ENCODE measurements around the gene ELMO3. TPM values are rescaled to one million over a fixed set of nuclear protein-coding genes. Genes with fewer than 3 reads are reported as not detected.
A peak's percentile ranks its signal among the peaks of the same experiment; 100 is the strongest.

ELMO3 gene
- 2.1 TPM for polyA plus RNA-seq (2013, experiment 1 of 2)
- polyA plus RNA-seq (2013, experiment 2 of 2): 2.1 TPM

DNA sequence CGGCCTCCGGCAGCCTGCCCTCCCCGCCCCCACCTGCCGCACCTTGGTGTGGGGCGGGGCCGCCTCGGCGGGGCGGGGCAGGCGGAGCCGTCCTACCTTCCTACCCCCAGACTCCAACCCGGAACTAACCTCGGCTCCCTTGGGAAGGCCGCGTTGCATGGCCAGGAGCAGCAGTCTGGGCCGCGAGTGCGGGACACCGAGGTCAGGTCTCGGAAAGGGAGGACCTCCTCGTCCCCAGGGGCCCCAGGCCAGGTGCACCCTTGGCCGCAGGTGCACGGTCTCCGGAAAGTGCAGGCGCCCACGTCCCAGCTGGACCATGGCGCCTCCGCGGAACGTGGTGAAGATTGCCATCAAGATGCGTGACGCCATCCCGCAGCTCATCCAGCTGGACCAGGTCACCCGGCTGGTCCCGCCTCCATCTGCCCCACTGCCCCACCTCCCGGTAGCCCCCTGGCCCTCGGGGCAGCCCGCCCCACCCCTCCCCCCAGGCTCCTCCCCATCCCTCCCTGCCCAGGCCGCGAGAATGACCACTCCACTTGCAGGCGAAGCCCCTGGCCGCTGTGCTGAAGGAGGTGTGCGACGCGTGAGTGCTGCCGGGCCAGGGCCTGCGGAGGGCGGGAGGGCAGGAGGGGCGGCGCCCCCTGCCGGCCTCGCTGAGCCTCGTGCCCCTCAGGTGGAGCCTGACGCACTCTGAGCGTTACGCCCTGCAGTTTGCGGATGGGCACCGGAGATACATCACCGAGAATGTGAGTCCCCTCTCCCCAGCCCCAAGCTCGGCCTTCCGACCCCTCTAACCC is at the start of gene ELMO3:
Gene ELMO3 (plus strand): TSS at position 121 of the 797 bp plus-strand sequence. CDS start 196 bp downstream, at position 317.
- Histone ChIP-seq H2BK120ac (ENCODE audit: low read depth, low read length) (no peak within 1 kb of the TSS), H3K4me3 (ENCODE audit: low read length) (peak within 1 kb of the TSS; percentile 47), H2BK15ac (replicated peaks; ENCODE audit: low read depth) (no peak within 1 kb of the TSS), H3K4ac (ENCODE audit: low read depth, low read length) (no peak within 1 kb of the TSS), H4K8ac (ENCODE audit: low read depth, low read length) (no peak within 1 kb of the TSS), H3K23ac (ENCODE audit: low read length) (no peak within 1 kb of the TSS), H3K27me3 (ENCODE audit: insufficient read depth, low read length, poor library complexity) (no peaks in the 10 kb centered on the region), H3K9ac (ENCODE audit: low read length) (peak within 1 kb of the TSS; percentile 72), H3K36me3 (ENCODE audit: control insufficient read depth, insufficient read depth, low read length) (peaks cover 27% of the 10 kb centered on the region), H2BK5ac (ENCODE audit: low read length) (no peak within 1 kb of the TSS), H3K27ac (ENCODE audit: low read depth, low read length) (no peak within 1 kb of the TSS), H2AK5ac (ENCODE audit: low read length) (no peak within 1 kb of the TSS), H3K4me1 (ENCODE audit: control insufficient read depth, low read depth, low read length) (no peaks in the 10 kb centered on the region), H3K18ac (ENCODE audit: low read length) (no peak within 1 kb of the TSS), H3K79me2 (ENCODE audit: control insufficient read depth, insufficient read depth, low read length) (peaks cover 3% of the 10 kb centered on the region), H3K56ac (ENCODE audit: low read length) (peak within 1 kb of the TSS; percentile 81), H4K5ac (ENCODE audit: low read length) (no peak within 1 kb of the TSS), H3K79me1 (ENCODE audit: low read length) (peaks cover 4% of the 10 kb centered on the region), H3K4me2 (ENCODE audit: low read length) (peak within 1 kb of the TSS; percentile 76)
- WGBS (ENCODE audit: extremely low coverage, insufficient coverage, low lambda C conversion rate): no CpG with 5 or more reads among the region's 61 CpGs
- DNase-seq: peak; percentile 90

DNA sequence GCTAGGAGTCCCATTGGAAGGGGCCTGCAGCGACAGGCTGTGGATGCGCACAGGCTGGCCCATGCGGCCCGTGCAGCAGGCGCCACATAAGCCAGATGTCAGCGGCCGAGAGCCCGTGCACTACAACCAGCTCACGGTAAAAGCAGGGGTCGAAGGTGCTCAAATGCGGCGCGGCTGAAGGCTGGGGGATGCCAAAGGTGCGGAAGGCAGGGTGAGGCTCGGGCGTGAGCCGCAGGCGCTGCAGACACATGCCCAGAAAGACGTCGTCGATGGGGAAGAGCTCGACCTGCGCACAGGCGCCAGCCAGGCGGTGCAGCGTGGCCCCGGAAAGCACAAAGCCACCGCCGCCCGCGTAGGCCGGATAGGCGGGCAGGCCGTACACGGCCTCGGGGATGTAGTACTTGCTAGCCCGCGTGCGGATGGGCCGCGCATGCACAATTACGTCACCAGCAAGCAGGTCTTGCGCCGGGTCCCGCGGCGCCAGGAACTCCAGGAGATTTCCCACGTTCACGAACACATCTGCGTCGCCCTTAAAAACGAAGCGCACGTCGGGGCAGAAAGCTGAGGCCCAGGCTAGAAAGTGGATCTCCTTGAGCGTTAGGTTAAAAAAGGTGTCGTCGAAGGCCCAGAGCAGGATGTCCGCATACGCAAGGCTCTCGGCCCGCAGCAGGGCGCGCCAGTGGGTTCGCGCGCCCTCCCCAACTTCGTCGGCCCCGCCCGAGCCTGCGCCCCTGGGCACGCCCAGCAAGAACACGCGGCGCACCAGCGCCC is 49.5 kb upstream of the ELMO3 start:
- H3K4me3 ChIP-seq (ENCODE audit: low read length): no peak overlapping the region
- no peak overlapping the region for H3K27ac ChIP-seq (ENCODE audit: low read depth, low read length)
- no peak overlapping the region for H2BK120ac ChIP-seq (ENCODE audit: low read depth, low read length)
- H3K4ac ChIP-seq (ENCODE audit: low read depth, low read length): no peak overlapping the region
- no peaks in the 10 kb centered on the region for H3K79me2 ChIP-seq (ENCODE audit: control insufficient read depth, insufficient read depth, low read length)
- H4K8ac ChIP-seq (ENCODE audit: low read depth, low read length): no peak overlapping the region
- peaks cover 3% of the 10 kb centered on the region for H3K36me3 ChIP-seq (ENCODE audit: control insufficient read depth, insufficient read depth, low read length)
- peak overlapping the region; percentile 61 for H3K4me2 ChIP-seq (ENCODE audit: low read length)
- no peak overlapping the region for H2BK15ac ChIP-seq (replicated peaks; ENCODE audit: low read depth)
- no peak overlapping the region for H3K18ac ChIP-seq (ENCODE audit: low read length)
- peak overlapping the region; percentile 96 for H3K56ac ChIP-seq (ENCODE audit: low read length)
- H4K5ac ChIP-seq (ENCODE audit: low read length): no peak overlapping the region
- H3K23ac ChIP-seq (ENCODE audit: low read length): peak overlapping the region; percentile 9
- H2AK5ac ChIP-seq (ENCODE audit: low read length): no peak overlapping the region
- WGBS (ENCODE audit: extremely low coverage, insufficient coverage, low lambda C conversion rate): no CpG with 5 or more reads among the region's 77 CpGs
- peak overlapping the region; percentile 86 for H3K9ac ChIP-seq (ENCODE audit: low read length)
- DNase-seq: no peak
- peaks cover 14% of the 10 kb centered on the region for H3K27me3 ChIP-seq (ENCODE audit: insufficient read depth, low read length, poor library complexity)
- H3K79me1 ChIP-seq (ENCODE audit: low read length): no peaks in the 10 kb centered on the region
- no peaks in the 10 kb centered on the region for H3K4me1 ChIP-seq (ENCODE audit: control insufficient read depth, low read depth, low read length)
- no peak overlapping the region for H2BK5ac ChIP-seq (ENCODE audit: low read length)

DNA sequence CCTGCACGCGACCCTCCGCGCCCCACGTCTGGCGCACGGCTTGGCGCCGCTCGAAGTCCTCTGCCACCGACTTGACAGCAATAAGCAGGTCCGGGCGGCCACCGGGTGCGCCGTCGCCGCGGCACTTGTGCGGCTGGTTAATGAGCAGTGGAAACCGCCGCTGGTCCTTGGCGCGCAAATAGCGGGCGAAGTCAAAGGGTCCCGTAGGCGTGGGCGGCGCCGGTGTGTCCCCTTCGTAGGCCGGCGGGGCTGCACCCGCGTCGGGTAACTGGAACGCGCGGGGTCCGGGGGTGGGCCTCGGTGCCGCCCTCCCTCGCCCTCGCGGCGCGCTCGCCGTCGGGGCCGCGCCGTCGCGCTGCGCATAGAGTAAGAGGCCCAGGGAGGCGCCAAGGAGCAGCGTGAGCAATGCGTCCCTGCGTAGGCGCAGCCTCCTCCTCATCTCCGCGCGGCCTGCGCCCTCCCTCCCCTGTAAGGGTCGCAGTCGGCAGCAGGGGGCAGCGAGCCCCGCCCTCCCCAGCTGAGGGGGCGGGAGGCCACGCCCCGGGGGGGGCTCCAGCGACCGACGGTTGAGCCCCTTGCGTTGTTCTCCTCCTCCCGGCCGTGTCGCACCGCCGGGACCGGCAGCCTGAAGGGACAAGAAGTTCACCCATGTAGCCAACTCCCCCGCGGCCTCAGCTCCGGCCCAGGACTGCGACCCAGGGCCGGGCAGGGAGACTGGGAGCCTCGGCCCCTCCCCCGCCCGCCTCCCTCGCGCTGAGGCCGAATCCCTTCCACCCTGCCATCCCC is 48.7 kb upstream of the ELMO3 start:
- Histone ChIP-seq H3K4me3 (ENCODE audit: low read length) (peak overlapping the region; percentile 63), H3K27ac (ENCODE audit: low read depth, low read length) (no peak overlapping the region), H2BK120ac (ENCODE audit: low read depth, low read length) (peak overlapping the region; percentile 10), H2BK5ac (ENCODE audit: low read length) (no peak overlapping the region), H3K36me3 (ENCODE audit: control insufficient read depth, insufficient read depth, low read length) (peaks cover 3% of the 10 kb centered on the region), H3K4ac (ENCODE audit: low read depth, low read length) (peak overlapping the region; percentile 45), H3K79me2 (ENCODE audit: control insufficient read depth, insufficient read depth, low read length) (no peaks in the 10 kb centered on the region), H3K27me3 (ENCODE audit: insufficient read depth, low read length, poor library complexity) (peaks cover 18% of the 10 kb centered on the region), H4K5ac (ENCODE audit: low read length) (no peak overlapping the region), H4K8ac (ENCODE audit: low read depth, low read length) (no peak overlapping the region), H2BK15ac (replicated peaks; ENCODE audit: low read depth) (no peak overlapping the region), H3K56ac (ENCODE audit: low read length) (peak overlapping the region; percentile 96), H2AK5ac (ENCODE audit: low read length) (no peak overlapping the region), H3K4me2 (ENCODE audit: low read length) (peak overlapping the region; percentile 61), H3K9ac (ENCODE audit: low read length) (peak overlapping the region; percentile 86), H3K4me1 (ENCODE audit: control insufficient read depth, low read depth, low read length) (no peaks in the 10 kb centered on the region), H3K79me1 (ENCODE audit: low read length) (no peaks in the 10 kb centered on the region), H3K18ac (ENCODE audit: low read length) (peak overlapping the region; percentile 83), H3K23ac (ENCODE audit: low read length) (no peak overlapping the region)
- no CpG with 5 or more reads among the region's 94 CpGs for WGBS (ENCODE audit: extremely low coverage, insufficient coverage, low lambda C conversion rate)
- DNase-seq: peak; percentile 89

- Histone ChIP-seq H3K36me3 (ENCODE audit: control insufficient read depth, insufficient read depth, low read length) (peaks cover 3% of the 10 kb centered on the region), H3K27me3 (ENCODE audit: insufficient read depth, low read length, poor library complexity) (peaks cover 23% of the 10 kb centered on the region), H2BK15ac (replicated peaks; ENCODE audit: low read depth) (no peak within 1 kb of the TSS), H3K9ac (ENCODE audit: low read length) (peak within 1 kb of the TSS; percentile 86), H3K79me2 (ENCODE audit: control insufficient read depth, insufficient read depth, low read length) (no peaks in the 10 kb centered on the region), H3K79me1 (ENCODE audit: low read length) (no peaks in the 10 kb centered on the region), H3K4me3 (ENCODE audit: low read length) (peak within 1 kb of the TSS; percentile 63), H3K4ac (ENCODE audit: low read depth, low read length) (peak within 1 kb of the TSS; percentile 45), H4K5ac (ENCODE audit: low read length) (no peak within 1 kb of the TSS), H2BK5ac (ENCODE audit: low read length) (peak within 1 kb of the TSS; percentile 10), H4K8ac (ENCODE audit: low read depth, low read length) (no peak within 1 kb of the TSS), H3K27ac (ENCODE audit: low read depth, low read length) (no peak within 1 kb of the TSS), H3K4me1 (ENCODE audit: control insufficient read depth, low read depth, low read length) (no peaks in the 10 kb centered on the region), H2BK120ac (ENCODE audit: low read depth, low read length) (peak within 1 kb of the TSS; percentile 10), H3K18ac (ENCODE audit: low read length) (peak within 1 kb of the TSS; percentile 83), H2AK5ac (ENCODE audit: low read length) (no peak within 1 kb of the TSS), H3K56ac (ENCODE audit: low read length) (peak within 1 kb of the TSS; percentile 96), H3K23ac (ENCODE audit: low read length) (no peak within 1 kb of the TSS), H3K4me2 (ENCODE audit: low read length) (peak within 1 kb of the TSS; percentile 61)
- no CpG with 5 or more reads among the region's 34 CpGs for WGBS (ENCODE audit: extremely low coverage, insufficient coverage, low lambda C conversion rate)
- DNase-seq: peak; percentile 76
Measured at GRCh38 chr16:67150833-67151396, 48.0 kb upstream of the ELMO3 start, which contains the start of gene B3GNT9. B3GNT9 (minus strand) TSS chr16:67150998; CDS start chr16:67150485, 513 bp downstream.

- no peak overlapping the region for H2BK5ac ChIP-seq (ENCODE audit: low read length)
- H3K27ac ChIP-seq (ENCODE audit: low read depth, low read length): no peak overlapping the region
- H3K27me3 ChIP-seq (ENCODE audit: insufficient read depth, low read length, poor library complexity): peaks cover 29% of the 10 kb centered on the region
- peak overlapping the region; percentile 61 for H3K4me2 ChIP-seq (ENCODE audit: low read length)
- H3K79me2 ChIP-seq (ENCODE audit: control insufficient read depth, insufficient read depth, low read length): no peaks in the 10 kb centered on the region
- DNase-seq: peak; percentile 38
- no peak overlapping the region for H4K8ac ChIP-seq (ENCODE audit: low read depth, low read length)
- no peaks in the 10 kb centered on the region for H3K79me1 ChIP-seq (ENCODE audit: low read length)
- H2BK15ac ChIP-seq (replicated peaks; ENCODE audit: low read depth): no peak overlapping the region
- H4K5ac ChIP-seq (ENCODE audit: low read length): no peak overlapping the region
- no peak overlapping the region for H2BK120ac ChIP-seq (ENCODE audit: low read depth, low read length)
- H3K18ac ChIP-seq (ENCODE audit: low read length): no peak overlapping the region
- no CpG with 5 or more reads among the region's 8 CpGs for WGBS (ENCODE audit: extremely low coverage, insufficient coverage, low lambda C conversion rate)
- peaks cover 3% of the 10 kb centered on the region for H3K36me3 ChIP-seq (ENCODE audit: control insufficient read depth, insufficient read depth, low read length)
- H2AK5ac ChIP-seq (ENCODE audit: low read length): no peak overlapping the region
- H3K23ac ChIP-seq (ENCODE audit: low read length): no peak overlapping the region
- H3K9ac ChIP-seq (ENCODE audit: low read length): peak overlapping the region; percentile 86
- no peak overlapping the region for H3K4ac ChIP-seq (ENCODE audit: low read depth, low read length)
- no peaks in the 10 kb centered on the region for H3K4me1 ChIP-seq (ENCODE audit: control insufficient read depth, low read depth, low read length)
- no peak overlapping the region for H3K4me3 ChIP-seq (ENCODE audit: low read length)
- H3K56ac ChIP-seq (ENCODE audit: low read length): peak overlapping the region; percentile 96
Measured at GRCh38 chr16:67151431-67152097, 47.4 kb upstream of the ELMO3 start.
